TTC549 (cell line): ENCODE results near the gene PTGIS.

Source experiments
- FAIRE-seq: peaks from 2 replicates; lab custom pipeline; 2012; peaks lifted over from hg19 to GRCh38; lab: Jason Lieb, UNC

Gene PTGIS

DNA sequence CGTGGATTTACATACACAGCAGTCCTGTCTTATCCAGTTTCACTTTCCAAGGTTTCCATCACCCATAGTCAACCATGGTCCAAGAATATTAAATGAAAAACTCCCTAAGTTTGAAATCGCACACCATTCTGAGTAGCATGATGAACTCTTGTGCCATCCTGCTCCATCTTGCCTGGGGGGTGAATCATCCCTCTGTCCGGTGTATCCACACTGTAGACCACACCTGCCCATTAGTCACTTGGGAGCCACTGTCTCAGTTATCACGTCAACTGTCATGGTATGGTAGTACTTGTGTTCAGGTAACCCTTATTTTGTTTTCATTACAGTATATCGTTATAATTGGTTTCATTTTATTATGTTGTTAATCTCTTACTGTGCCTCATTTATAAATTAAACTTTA lies 38.5 kb downstream of the PTGIS start:
- FAIRE-seq = no peak

DNA sequence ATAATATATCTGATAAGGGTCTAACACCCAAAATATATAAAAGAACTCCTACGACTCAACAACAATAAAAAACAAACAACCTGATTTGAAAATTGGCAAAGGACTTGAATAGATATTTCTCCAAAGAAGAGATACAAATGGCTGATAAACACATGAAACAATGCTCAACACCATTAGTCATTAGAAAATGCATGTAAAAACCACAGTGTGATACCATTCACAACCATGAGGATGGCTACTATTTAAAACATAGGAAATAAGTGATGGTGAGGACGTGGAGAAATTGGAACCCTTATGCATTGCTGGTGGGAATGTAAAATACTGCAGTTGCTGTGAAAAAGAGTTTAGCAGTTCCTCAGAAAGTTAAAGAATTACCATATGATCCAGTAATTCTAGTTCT lies 41.4 kb downstream of the PTGIS start:
- no peak for FAIRE-seq

DNA sequence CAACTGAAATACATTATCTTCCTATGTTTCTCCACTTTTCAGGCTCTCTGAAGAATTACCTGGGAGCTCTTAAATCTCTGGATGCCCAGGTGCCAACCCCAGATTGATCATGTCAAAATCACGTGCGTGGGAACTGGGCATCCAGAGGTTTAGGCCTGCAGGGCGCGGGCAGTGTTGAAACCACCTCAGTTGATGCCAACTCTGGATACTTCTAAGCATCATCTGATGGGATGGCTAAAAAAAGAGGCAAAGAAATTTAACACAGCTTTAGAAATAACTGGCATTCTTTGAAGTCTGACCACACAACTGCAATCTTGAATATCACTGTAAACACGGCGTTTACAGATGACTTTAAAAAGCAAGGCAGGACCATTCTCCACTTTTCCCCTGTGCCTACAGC lies 41.9 kb downstream of the PTGIS start:
- FAIRE-seq = no peak

DNA sequence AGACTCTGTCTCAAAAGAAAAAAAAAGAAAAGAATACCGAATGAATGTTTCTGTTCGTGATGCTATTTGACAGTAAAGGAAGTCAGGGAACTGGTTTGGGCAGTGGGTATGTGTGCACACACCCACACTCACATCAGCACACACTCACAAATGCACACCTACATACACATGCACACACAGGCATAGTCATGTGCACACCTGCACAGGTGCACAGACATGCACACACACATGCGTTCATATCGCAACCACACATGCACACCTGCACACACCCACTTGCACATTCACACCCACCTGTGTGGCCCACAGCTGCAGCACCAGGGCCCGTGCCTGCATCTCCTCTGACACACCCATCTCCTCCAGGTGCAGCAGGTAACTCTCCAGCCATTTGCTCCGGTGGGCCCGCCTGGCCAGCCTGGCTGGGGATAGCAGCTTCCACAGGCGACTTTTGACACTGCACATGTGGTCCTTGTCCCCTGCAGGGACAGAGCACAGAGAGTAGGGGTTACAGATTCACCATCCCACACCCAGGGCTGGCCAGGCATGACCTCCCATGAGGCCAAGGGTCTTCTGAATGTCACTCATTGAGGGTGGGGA lies 44.1 kb downstream of the PTGIS start:
- no peak for FAIRE-seq

DNA sequence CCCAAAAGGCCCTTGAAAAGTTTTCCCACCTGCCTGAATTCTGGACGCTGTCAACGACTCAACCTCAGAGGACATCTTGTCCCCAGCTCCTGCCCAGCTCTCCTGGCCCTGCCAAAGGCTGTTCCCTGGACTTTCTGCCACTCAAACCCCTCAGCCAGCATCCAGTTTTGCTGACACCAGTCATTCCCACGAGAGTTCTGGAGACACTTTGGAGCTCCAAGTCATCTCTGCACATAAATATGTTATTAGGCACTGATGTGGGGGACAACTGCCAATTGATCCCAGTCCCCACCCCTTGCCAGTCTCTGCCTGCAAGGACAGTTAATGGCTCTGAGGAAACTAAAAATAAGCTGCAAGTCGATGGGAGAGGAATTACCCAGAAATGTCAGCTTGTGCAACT lies 46.6 kb downstream of the PTGIS start:
- no peak for FAIRE-seq

DNA sequence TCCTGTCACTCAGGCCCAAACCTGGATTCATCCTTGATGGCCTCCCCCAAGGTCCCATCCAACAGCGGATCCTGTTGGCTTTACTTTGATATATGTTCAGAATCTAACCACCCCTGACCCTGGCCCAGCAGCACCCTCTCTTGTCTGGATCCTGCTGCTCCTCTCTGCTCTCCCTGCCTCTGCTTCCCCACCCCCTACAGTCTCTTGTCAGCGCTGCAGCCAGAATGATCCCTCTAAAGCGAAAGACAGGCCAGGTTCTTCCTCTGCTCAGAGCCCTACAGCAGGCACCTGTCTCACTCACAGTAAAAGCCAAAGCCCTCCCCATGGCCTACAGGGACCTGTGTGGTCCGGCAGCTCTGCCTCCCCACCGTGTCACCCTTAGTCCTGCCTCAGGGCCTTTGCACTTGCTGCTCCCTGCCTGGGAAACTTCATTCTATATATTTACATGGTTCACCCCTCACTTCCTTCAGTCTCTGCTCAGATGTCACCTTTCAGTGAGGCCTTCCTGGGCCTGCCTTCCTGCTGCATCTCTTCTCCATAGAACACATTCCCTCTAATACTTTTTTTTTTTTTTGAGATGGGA lies 48.1 kb downstream of the PTGIS start:
- no peak for FAIRE-seq

DNA sequence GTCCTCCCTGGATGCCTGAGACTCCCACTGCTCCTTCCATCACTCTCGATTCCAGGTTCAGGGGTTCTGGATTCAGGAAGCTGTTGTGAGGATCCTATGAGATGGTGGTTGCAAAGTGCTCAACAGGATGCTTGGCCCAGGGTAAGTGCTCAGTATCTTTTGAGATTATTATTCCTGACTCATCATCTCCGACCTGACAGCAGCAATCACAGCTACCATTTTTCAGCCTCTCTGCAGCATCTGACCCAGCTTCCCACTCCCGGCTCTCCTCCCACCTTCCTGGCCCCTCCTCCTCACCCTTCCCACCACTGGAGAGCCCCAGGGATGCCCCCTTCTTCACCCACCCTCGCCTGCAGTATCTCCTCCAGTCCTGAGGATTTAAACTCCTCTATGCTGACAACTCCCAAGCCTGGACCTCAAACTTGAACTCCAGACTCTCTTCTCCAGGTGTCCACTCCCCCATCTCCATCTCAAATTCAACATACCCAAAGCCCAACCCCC lies 48.7 kb downstream of the PTGIS start:
- FAIRE-seq = no peak

DNA sequence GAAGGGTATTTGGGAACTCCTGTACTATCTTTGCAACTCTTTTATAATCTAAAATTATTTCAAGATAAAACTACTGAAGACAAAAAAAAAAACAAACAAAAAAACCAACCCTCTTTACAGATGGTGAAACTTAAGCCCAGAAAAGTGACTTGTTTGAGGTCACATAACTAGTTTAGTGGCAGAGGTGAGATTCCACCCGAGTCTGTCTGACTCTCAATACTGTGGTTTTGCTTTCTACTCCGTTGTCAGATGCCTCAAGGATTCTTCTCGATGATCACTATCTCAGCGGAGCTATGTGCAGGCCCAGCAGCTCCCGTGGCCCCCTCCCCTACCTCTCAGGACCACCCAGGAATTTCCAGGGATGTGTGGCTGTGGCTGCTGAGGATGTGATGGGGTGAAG lies 49.4 kb downstream of the PTGIS start:
- no peak for FAIRE-seq

DNA sequence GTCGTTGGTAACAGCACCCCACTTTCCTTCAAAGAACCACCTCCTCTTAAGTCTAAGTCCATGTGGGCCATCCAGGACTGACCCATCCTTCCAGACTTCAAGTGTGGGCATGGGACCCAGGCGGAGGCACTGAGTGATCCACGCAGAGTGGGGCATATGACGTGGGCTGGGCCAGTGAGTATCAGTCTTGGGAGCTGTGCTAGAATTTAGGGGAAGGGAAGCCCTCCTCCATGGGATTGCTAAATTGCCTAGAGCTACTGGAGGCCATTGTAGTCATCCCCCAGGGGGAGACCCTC lies 50.2 kb downstream of the PTGIS start:
- no peak for FAIRE-seq

DNA sequence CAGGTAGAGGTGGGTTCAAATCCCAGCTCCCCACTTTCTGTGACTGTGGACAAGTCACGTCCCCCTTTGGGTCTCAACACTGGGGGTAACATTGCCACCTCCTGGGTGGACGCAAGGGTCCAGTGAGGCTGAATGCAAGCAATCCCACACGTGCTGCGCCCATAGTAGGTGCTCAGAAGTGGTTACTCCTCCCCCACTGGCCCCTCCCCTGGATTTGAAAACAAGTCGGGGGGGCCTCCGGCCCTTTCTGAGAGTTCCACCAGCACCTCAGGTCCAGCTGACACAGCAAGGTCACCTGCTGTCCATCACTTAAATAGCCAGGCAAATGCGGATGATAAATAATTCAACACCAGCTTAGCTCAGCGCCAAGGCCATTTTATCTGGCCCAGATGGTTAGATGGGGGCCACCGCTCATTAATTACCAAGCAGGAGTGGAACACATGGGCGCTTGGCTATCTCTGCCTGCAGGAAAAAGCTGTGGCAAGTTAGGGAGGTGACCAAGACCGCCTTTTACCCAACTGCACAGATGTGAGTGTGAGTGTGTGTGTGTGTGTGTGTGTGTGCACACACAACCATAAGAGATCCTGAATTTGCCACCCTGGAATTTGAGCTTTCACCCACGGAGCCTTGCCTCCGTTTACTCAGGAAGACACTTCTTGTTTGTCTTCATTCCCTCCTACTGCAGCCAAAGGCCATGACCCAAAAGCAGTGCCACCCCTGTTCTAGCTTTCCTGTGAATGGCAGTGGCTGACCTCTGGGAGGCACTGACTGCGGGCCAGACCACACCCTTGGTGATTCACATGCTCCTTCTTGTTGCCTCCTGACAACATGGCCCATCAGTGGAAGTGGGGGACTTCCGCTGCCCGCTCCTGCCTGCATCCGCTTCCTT lies 50.8 kb downstream of the PTGIS start:
- FAIRE-seq = no peak

DNA sequence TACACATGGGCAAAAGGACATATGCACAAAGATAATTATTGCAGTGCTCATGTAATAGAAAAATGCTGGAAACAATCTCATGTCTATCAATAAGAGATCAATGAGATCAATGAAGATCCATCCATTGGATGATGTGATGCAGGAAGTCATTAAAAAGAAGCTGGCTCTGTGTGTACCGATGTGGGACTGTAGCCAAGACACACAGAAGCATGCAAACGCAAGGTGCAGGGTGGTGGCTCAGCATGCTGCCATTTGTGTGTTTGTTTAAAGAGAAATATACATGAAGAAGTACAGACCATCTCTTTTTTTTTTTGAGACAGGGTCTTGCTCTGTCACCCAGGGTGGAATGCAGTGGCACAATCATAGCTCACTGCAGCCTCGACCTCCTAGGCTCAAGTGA lies 52.4 kb downstream of the PTGIS start:
- FAIRE-seq = no peak

DNA sequence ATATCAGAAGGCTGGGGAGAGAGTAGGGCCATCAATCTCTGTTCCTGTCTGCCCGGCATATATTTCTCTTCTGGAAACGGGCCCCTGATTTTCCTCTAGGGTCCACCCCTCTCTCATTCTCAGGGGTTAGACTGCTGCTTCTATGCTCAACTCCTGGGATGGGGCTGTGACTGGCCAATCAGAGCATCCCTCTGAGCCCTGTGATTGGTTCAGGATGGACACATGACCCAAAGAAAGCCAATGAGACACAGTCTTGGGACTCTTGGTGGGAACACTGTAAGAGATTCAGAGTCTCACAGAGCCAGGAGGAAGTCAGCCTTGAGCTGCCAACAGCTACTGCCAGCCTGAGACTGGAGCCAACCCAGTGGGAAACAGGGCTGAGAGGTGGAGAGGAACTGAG lies 54.4 kb downstream of the PTGIS start:
- no peak for FAIRE-seq

DNA sequence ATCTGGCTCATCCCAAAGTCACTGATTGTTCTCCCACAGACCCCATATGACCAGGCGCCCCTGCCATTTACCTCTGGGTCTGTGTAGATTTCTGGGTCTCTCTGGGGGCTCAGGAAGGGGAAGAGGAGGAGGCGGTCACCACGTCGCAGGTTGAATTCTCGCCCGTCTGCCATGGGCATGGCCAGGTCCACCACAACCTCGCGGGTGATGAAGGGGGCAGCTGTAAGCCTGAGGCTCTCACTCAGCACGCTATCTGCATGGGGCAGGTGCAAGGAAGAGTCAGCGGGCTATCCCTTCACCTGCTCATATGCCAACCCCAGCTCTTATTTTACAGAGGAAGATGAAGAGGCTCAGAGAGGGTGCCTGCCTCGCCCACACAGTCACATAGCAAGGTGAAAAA lies 54.9 kb downstream of the PTGIS start:
- FAIRE-seq = no peak

DNA sequence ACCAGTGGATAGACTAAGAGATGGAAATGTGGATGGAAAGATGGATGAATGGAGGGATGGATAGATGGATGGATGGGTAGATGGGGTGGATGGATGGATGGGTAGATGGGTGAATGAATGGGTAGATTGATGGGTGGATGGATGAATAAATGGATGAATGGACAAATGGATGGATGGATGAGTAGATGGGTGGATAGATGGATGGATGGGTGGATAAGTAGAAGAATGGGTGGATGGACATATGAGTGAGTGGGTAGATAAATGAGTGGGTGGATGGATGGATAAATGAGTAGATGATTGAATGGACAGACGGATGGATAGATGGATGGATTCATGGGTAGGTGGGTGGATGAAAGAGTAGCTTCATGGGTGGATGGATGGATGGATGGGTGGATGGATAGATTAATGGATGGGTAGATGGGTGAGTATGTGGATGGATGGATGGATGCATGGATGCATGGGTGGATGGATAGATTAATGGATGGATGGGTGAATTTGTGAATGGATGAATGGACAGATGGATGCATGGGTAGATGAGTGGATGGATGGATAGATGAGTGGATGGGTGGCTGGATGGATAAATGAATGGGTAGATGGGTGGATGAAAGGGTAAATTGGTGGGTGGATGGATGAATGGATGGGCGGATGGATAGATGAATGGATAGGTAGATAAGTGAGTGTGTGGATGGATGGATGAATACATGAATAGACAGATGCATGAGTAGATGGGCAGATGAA lies 56.0 kb downstream of the PTGIS start:
- no peak for FAIRE-seq

DNA sequence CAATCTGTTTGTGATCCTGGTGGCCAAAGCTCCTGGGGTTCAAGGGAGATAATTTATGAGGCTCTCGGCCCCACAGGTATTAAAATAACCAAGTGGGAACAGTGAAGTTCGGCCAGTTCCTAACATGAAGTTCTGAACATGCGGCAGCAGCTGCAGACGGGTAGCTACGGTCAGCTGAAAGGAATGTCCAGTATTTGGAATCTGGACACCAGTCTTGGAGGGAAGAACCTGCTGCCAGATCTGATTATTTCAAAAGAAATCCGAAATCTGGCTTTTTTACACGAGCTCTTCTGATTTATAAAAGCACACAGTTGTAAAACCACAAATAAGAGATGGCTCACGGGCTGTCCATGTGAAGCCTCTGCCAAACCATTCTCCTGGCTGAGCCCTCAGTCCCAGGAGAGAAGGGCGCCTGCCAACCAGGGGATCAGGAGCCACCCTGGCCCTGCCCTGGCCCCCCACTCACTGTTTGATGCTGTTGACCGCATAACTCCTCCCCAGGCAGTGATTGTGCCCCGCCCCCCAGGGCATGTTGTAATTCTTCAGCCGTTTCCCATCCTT lies 57.3 kb downstream of the PTGIS start:
- FAIRE-seq = no peak

DNA sequence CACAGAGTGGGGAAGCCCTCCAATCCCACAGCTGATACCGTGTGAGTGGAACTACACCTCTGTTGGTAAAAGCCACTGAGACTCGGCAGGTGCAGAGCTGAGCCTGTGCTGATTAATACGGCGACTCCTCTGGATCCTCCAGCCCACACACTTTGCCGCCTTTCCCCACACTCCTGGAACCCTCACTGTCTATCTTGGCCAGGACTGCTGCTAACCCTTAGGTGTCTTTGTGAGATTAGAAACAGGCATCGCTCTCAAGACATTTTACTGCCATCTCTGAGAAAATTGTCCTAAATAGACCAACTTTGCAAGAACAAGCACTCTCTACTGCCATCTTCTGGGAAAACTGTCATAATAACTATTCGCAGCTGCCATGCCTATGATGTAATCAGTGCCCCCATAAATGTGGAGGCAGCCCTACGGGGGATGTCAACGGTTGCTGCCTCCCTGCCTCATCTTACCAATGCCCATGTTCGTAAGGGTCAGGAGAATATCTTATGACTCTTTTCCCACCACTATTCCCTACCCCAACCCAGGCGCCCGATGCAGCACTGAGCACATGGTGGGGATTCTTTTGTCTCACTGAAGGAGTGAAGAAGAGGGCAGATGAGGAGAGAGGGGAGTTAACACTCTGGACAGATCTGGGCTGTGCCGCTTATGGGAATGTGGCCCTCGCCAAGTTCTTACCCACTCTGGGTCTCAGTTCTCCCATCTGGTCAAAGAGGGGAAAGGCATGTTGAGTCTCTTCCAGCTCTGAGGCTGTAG lies 59.3 kb downstream of the PTGIS start:
- FAIRE-seq = no peak

DNA sequence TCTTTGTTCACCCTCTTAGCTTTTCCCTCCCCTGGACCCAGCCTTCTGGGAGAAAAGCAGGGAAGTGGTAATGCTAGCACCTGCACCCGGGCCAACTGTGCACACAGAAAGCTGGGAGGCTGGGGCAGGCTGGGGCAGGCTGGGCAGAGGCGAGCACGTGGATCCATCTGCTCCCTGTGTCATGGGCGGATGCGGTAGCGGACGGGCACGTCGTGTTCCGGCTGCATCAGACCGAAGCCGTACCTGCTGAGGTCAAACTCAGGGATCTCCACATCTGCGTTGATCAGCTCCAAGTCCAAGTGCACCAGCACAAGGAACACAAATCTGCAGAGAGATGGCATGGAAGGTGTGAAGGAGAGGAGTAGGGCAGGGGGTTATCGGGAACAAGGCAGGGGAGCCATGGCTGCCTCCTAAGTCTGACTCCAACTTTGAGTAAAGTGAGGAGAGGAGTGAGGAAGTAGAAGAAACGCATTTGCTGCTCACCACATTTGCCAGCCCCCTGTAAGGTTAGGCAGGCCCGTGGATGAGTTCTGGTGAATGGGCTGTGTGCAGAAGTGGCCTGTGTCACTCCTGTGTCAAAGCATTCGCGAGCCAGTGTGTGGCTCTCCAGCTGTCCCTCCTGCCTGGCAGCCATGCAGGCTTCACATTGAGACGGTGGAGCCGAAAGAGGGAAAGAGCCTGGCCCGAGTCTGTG lies 60.0 kb downstream of the PTGIS start:
- no peak for FAIRE-seq

DNA sequence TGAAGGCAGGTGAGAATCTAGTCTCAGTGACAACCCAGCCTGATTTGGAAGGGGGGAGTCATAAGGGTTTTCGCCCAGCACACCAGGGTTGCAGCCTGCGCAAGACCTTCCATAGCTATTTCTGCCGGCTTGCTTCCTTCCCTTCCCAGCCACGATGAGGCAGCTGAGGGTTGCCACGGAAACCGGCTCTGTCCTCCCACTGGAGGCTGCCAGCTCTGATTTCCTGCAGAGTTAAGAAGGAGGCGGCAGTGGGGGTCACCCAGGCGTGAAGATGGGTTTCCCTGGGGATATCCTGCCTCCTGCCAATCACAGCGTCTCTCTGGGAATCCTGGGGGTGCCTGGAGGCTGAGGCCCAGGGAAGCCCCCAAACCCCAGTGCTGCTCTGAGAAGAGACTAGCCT lies 62.4 kb downstream of the PTGIS start:
- no peak for FAIRE-seq

DNA sequence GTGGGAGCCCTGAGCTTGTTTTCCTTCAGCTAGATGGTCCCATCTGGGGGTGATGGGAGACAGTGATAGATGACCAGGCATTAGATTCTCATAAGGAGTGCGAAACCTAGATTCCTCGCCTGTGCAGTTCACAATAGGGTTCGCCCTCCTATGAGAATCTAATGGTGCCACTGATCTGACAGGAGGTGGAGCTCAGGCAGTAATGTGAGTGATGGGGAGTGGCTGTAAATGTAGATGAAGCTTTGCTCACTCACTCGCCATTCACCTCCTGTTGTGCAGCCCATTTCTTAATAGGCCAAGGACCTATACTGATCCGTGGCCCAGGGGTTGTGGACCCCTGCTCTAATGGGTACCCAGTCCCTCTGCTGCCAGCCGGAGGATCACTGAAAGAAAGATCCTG lies 64.8 kb downstream of the PTGIS start:
- no peak for FAIRE-seq

DNA sequence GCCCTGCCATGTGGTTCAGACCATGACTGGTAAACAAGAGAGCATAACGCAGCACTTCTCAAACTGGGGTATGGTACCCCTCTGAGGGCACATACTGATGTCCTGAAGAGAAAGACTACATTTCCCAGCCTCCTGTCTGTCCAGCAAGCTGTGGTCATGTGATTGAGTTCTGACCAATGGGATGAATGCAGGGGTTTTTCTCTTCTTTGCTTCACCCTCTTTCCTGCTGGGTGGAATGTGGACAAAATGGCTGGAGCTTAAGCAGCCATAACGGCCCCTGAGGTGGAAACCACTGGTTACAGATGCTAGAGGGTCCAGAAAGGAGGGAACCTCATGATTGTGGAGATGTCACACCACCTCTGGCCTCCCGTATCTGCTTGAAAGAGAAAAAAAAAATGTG lies 66.0 kb downstream of the PTGIS start:
- FAIRE-seq = no peak

DNA sequence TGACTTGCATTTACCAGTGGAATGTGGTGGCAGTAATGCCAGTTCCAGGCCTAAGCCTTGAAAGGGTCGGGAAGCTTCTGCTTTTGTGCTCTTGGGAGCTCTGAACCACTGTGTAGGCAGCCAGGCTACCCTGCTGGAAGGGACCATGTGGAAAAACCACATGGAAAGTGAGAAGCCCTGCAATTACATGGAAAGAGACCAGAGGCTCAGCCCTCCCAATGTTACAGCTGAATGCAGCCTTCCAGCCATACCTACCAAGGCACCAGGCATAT lies 70.6 kb downstream of the PTGIS start:
- no peak for FAIRE-seq
